SK-N-MC (cell line): Measurements from ENCODE around the gene RAET1E.

ENCODE experiments used
- EZH2 ChIP-seq: fragments of 200-600 bp; sonication (generic); IDR thresholded peaks from one replicate; pipeline ENCODE4 v1.6.1; 2017; ENCODE audit warnings: antibody characterized with exemption
- POLR2AphosphoS5 ChIP-seq: IDR thresholded peaks from 2 replicates; pipeline ENCODE4 v1.6.1; 2012; ENCODE audit warnings: mild to moderate bottlenecking, low read depth, low read length, borderline replicate concordance

- TF ChIP-seq POLR2AphosphoS5 = no peak
- no peak for TF ChIP-seq EZH2
Observed at GRCh38 chr6:149876241-149876933, 21.5 kb downstream of the RAET1E start.
